SK-N-SH treated with all-trans-retinoic acid at 6 μM for 48 hours (cell line): Measurements from ENCODE around the gene ACP1.
"Not testable (repeated sequence)": the region's sequence is repeated elsewhere in the genome, so short reads cannot be mapped to it uniquely, and the experiment has no call there.

Source experiments
- ATAC-seq: fragments of 200-7000 bp; cut with Tn5 transposase; 3 replicates; pipeline ENCODE4 v1.9.1; 2020; ENCODE audit warnings: mild to moderate bottlenecking, moderate library complexity
- BACH2 ChIP-seq: fragments of 250-450 bp; sonication (Bioruptor Pico); IDR thresholded peaks from 2 replicates; pipeline ENCODE4 v1.9.0; 2021; ENCODE audit warnings: mild to moderate bottlenecking, borderline replicate concordance
- CSDC2 ChIP-seq: fragments of 250-450 bp; sonication (Bioruptor Pico); IDR thresholded peaks from 2 replicates; pipeline ENCODE4 v1.5.0; 2020; ENCODE audit warnings: mild to moderate bottlenecking, moderate library complexity
- ISL1 ChIP-seq: fragments of 250-450 bp; sonication (Bioruptor Pico); IDR thresholded peaks from 2 replicates; pipeline ENCODE4 v2.1.2; 2022; ENCODE audit warnings: mild to moderate bottlenecking, moderate library complexity
- PPARA ChIP-seq: fragments of 250-450 bp; sonication (Bioruptor Pico); IDR thresholded peaks from 2 replicates; pipeline ENCODE4 v1.5.0; 2020; ENCODE audit warnings: mild to moderate bottlenecking, borderline replicate concordance
- TCF4 ChIP-seq: fragments of 250-450 bp; sonication (Bioruptor Pico); IDR thresholded peaks from 2 replicates; pipeline ENCODE4 v1.8.0; 2021; ENCODE audit warnings: mild to moderate bottlenecking, moderate library complexity, borderline replicate concordance
- TOX ChIP-seq: fragments of 250-450 bp; sonication (Bioruptor Pico); IDR thresholded peaks from 2 replicates; pipeline ENCODE4 v1.8.0; 2021; ENCODE audit warnings: mild to moderate bottlenecking, moderate library complexity, borderline replicate concordance
- ZC3H10 ChIP-seq: fragments of 250-450 bp; sonication (Bioruptor Pico); IDR thresholded peaks from 2 replicates; pipeline ENCODE4 v1.5.1; 2021; ENCODE audit warnings: mild to moderate bottlenecking, moderate library complexity
- ZFP3 ChIP-seq: fragments of 250-450 bp; sonication (Bioruptor Pico); IDR thresholded peaks from 2 replicates; pipeline ENCODE4 v1.5.0; 2020; ENCODE audit warnings: mild to moderate bottlenecking, moderate library complexity
- ZFP30 ChIP-seq: fragments of 450-650 bp; formaldehyde crosslinking; IDR thresholded peaks from 2 replicates; pipeline ENCODE4 v1.5.0; 2022; ENCODE audit warnings: mild to moderate bottlenecking, moderate library complexity
- ZNF565 ChIP-seq: fragments of 450-650 bp; formaldehyde crosslinking; conservative IDR thresholded peaks from 2 replicates; pipeline ENCODE4 v1.5.0; 2020; ENCODE audit warnings: low read depth, mild to moderate bottlenecking, moderate library complexity
- ZNF70 ChIP-seq: fragments of 450-650 bp; formaldehyde crosslinking; IDR thresholded peaks from 2 replicates; pipeline ENCODE4 v1.5.0; 2020; ENCODE audit warnings: mild to moderate bottlenecking, moderate library complexity
- ZNF8 ChIP-seq: fragments of 450-650 bp; formaldehyde crosslinking; IDR thresholded peaks from 2 replicates; pipeline ENCODE4 v1.5.0; 2020; ENCODE audit warnings: mild to moderate bottlenecking, moderate library complexity
- TF ChIP-seq, protein P1 (sequence below): fragments of 250-450 bp; sonication (Bioruptor Pico); IDR thresholded peaks from 2 replicates; pipeline ENCODE4 v1.8.0; 2021; ENCODE audit warnings: low read depth, mild to moderate bottlenecking, moderate library complexity, borderline replicate concordance
- TF ChIP-seq, protein P2 (sequence below): fragments of 250-450 bp; sonication (Bioruptor Pico); IDR thresholded peaks from 2 replicates; pipeline ENCODE4 v1.5.1; 2020; ENCODE audit warnings: low read depth, mild to moderate bottlenecking, moderate library complexity
- TF ChIP-seq, protein P3 (sequence below): fragments of 250-450 bp; sonication (Bioruptor Pico); IDR thresholded peaks from 2 replicates; pipeline ENCODE4 v1.5.1; 2021; ENCODE audit warnings: mild to moderate bottlenecking, moderate library complexity
- TF ChIP-seq, protein P4 (sequence below): fragments of 250-450 bp; sonication (Bioruptor Pico); IDR thresholded peaks from 2 replicates; pipeline ENCODE4 v1.5.0; 2020; ENCODE audit warnings: mild to moderate bottlenecking, moderate library complexity

Gene ACP1

DNA sequence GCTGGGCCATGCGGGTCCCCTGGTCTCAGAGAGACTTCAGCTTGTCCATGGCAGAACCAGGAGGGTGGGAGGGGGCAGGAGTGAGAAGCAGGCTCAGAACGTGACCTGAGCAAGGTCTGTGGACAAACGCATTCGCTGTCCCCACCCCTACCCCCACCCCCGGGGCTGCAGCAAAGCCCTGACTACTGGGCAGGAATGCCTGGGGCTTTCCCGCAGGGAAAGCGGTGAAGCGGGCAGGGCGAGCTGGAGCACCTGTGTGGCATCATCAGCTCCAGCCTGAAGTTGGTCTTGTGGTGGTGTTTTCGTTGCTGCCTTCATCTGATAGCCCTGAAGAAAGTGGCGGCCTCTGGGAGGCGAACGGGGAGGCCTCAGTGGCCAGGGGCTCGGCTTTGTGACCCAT is 49.2 kb downstream of the ACP1 start:
- TF ChIP-seq PPARA (CRISPR knock-in tag) (no peak), TOX (no peak), ZNF565 (CRISPR knock-in tag) (no peak), ISL1 (no peak), ZFP3 (no peak)
- TF ChIP-seq, protein P1, sequence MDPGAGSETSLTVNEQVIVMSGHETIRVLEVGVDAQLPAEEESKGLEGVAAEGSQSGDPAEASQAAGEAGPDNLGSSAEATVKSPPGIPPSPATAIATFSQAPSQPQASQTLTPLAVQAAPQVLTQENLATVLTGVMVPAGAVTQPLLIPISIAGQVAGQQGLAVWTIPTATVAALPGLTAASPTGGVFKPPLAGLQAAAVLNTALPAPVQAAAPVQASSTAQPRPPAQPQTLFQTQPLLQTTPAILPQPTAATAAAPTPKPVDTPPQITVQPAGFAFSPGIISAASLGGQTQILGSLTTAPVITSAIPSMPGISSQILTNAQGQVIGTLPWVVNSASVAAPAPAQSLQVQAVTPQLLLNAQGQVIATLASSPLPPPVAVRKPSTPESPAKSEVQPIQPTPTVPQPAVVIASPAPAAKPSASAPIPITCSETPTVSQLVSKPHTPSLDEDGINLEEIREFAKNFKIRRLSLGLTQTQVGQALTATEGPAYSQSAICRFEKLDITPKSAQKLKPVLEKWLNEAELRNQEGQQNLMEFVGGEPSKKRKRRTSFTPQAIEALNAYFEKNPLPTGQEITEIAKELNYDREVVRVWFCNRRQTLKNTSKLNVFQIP: no peak
- ATAC-seq: no peak

DNA sequence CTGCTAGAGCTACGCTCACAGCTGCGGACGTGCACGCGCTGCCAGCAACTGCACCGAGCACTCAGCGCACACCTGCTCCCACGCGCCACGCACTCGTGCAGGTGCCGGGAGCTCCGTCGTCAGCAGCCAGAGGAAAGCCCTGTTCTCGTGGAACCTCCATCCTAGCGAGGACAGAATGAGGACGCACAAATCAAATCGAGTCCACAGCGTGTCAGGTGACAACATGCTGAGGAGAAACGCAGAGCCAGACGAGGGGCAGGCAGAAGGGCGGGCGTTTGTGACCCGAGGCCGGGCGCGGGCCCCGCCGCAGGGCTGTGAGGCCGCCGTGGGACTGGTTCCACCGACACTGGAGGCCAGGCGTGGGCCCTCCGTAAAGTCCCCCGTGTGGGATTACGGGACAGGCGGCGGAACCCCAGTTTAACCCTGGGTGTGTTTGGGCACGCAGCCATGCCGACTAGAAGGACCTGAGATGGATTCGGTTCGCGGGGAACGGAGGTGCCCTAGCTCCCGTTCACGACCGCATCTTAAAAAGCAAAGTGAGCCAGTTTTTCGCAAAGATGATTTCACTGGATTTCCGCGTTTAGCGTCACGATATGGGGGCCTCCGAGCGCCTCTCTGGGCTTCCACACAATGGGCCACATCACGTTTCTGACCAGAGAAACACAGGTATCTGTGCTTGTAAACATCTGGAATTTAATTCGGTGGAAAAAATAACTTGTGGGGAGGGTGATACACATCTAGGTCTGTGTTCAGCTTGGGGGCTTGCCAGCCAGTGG is 50.0 kb downstream of the ACP1 start:
- TF ChIP-seq, protein P2, sequence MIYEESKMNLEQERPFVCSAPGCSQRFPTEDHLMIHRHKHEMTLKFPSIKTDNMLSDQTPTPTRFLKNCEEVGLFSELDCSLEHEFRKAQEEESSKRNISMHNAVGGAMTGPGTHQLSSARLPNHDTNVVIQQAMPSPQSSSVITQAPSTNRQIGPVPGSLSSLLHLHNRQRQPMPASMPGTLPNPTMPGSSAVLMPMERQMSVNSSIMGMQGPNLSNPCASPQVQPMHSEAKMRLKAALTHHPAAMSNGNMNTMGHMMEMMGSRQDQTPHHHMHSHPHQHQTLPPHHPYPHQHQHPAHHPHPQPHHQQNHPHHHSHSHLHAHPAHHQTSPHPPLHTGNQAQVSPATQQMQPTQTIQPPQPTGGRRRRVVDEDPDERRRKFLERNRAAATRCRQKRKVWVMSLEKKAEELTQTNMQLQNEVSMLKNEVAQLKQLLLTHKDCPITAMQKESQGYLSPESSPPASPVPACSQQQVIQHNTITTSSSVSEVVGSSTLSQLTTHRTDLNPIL (CRISPR knock-in tag): no peak
- TF ChIP-seq ZFP30 (CRISPR knock-in tag): no peak
- no peak for TF ChIP-seq ZFP3
- TF ChIP-seq, protein P3, sequence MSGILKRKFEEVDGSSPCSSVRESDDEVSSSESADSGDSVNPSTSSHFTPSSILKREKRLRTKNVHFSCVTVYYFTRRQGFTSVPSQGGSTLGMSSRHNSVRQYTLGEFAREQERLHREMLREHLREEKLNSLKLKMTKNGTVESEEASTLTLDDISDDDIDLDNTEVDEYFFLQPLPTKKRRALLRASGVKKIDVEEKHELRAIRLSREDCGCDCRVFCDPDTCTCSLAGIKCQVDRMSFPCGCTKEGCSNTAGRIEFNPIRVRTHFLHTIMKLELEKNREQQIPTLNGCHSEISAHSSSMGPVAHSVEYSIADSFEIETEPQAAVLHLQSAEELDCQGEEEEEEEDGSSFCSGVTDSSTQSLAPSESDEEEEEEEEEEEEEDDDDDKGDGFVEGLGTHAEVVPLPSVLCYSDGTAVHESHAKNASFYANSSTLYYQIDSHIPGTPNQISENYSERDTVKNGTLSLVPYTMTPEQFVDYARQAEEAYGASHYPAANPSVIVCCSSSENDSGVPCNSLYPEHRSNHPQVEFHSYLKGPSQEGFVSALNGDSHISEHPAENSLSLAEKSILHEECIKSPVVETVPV: no peak
- TF ChIP-seq ZNF565 (CRISPR knock-in tag): no peak
- TF ChIP-seq ZNF70 (CRISPR knock-in tag): no peak
- no peak for ATAC-seq

DNA sequence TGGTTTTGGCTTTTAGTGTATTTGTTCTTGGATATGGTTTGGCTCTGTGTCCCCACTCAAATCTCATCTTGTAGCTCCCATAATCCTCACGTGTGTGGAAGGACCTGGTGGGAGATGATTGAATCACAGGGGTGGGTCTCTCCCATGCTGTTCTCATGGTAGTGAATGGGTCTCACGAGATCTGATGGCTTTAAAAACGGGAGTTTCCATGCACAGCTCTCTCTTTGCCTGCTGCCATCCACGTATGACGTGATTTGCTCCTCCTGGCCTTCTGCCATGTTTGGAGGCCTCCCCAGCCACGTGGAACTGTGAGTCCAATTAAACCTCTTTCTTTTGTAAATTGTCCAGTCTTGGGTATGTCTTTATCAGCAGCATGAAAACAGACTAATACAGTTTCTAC is 51.2 kb downstream of the ACP1 start:
- not testable (repeated sequence) for ATAC-seq

DNA sequence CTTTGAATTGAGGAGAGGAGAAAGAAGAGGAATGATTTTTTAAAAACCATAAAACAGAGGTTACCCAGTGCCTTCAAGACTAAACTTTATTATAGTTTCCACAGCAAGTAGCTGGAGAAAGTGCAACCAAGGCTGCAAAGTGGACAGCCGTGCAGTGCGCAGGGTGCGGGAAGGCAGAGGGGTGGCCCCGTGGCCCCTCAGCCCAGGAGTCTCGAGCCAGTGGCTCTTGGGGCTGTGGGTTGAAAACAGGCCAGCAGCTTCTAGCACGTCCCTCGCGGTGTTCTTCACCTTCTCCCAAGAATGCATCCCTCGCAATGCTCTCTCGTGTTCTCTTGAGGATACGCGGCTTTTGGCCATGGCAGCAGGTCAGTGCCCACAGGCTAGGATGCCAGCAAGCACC is 51.6 kb downstream of the ACP1 start:
- no peak for ATAC-seq
- no peak for TF ChIP-seq BACH2 (CRISPR knock-in tag)
- TF ChIP-seq, all 23 proteins: peak for 0

DNA sequence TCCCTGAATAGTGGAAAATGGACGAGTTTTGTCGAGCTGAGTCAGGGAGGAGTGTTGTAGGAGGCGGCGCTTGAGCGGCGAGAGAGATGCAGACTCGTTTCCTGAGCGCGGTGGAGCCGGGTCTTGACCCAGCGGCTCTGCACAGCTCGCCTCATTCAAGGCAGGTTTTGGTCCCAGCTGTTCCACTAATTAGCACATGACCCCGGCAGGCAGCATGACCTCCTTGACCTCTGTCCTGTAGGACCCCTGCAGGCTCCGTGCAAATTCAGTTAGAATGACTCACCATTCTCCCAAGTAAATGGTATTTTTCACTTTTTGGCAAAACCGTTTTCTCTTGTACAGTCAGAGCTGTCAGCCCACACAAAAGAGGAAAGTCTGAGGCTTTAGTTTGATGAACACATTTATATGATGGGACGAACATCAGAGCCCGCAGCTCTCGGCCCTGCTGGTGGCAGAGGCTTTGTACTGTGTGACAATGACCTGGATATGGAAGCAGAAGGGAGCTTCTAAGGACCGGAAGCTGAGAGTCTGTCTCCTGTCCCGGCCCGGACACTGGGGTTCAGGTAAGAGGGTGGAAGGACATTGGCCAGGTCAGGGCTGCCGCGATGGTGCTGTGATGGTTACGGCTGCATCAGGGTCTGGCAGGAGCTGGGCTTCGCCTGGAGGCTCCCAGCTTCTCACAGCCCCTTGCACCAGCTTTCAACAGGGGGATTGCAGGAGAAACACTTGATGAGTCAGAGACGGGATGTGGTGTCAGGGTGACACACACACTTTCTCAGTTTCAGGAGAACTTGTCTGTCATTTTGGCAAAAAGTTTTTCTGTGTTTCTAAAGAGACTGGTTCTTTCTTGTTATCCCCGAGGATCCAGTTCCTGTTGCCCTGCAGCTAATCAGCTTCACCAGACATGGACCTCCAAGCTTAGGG is 53.0 kb downstream of the ACP1 start:
- TF ChIP-seq ZC3H10 (CRISPR knock-in tag) (no peak), TOX (no peak), BACH2 (CRISPR knock-in tag) (no peak), CSDC2 (CRISPR knock-in tag) (no peak), ZNF8 (CRISPR knock-in tag) (no peak), ISL1 (no peak), ZFP30 (CRISPR knock-in tag) (no peak), ZNF70 (CRISPR knock-in tag) (no peak), TCF4 (CRISPR knock-in tag) (no peak)
- TF ChIP-seq, protein P2 (CRISPR knock-in tag): no peak
- TF ChIP-seq, protein P4, sequence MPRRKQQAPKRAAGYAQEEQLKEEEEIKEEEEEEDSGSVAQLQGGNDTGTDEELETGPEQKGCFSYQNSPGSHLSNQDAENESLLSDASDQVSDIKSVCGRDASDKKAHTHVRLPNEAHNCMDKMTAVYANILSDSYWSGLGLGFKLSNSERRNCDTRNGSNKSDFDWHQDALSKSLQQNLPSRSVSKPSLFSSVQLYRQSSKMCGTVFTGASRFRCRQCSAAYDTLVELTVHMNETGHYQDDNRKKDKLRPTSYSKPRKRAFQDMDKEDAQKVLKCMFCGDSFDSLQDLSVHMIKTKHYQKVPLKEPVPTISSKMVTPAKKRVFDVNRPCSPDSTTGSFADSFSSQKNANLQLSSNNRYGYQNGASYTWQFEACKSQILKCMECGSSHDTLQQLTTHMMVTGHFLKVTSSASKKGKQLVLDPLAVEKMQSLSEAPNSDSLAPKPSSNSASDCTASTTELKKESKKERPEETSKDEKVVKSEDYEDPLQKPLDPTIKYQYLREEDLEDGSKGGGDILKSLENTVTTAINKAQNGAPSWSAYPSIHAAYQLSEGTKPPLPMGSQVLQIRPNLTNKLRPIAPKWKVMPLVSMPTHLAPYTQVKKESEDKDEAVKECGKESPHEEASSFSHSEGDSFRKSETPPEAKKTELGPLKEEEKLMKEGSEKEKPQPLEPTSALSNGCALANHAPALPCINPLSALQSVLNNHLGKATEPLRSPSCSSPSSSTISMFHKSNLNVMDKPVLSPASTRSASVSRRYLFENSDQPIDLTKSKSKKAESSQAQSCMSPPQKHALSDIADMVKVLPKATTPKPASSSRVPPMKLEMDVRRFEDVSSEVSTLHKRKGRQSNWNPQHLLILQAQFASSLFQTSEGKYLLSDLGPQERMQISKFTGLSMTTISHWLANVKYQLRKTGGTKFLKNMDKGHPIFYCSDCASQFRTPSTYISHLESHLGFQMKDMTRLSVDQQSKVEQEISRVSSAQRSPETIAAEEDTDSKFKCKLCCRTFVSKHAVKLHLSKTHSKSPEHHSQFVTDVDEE: no peak
- ATAC-seq: no peak
